Omental fat pad (tissue), 4 donors: Measurements from ENCODE around the gene ANKLE1. TPM values are rescaled to one million over a fixed set of nuclear protein-coding genes. Genes with fewer than 3 reads are reported as not detected.

Experiments
- ATAC-seq: fragments of 150-250 bp; one replicate; pipeline ENCODE4 v1.9.1; 2016; ENCODE audit warnings: mild to moderate bottlenecking, moderate library complexity; ENCODE audit not compliant: low FRiP score
- DNase-seq: peaks from one replicate; pipeline ENCODE4 v3.0.0-alpha.2; 2019; ENCODE audit warnings: low spot score
- total RNA-seq, 4 donors: library from RNA; depleted of rRNA; stranded (reverse); fragments of >200 nt; gene quantifications; one replicate each; pipeline ENCODE4 v1.1.0, GENCODE V29; 2016
- TF ChIP-seq, protein P1 (sequence below), 3 donors: fragments of 450-650 bp; IDR thresholded peaks; one replicate each; pipeline ENCODE4 v1.5.1; 2016 to 2017; ENCODE audit warnings: antibody characterized with exemption in 3 of 3, mild to moderate bottlenecking in 3 of 3, moderate library complexity in 2 of 3

Gene ANKLE1
- total RNA-seq, 4 donors from 2014 or later = 0.47 to 0.82 (median 0.52) TPM

DNA sequence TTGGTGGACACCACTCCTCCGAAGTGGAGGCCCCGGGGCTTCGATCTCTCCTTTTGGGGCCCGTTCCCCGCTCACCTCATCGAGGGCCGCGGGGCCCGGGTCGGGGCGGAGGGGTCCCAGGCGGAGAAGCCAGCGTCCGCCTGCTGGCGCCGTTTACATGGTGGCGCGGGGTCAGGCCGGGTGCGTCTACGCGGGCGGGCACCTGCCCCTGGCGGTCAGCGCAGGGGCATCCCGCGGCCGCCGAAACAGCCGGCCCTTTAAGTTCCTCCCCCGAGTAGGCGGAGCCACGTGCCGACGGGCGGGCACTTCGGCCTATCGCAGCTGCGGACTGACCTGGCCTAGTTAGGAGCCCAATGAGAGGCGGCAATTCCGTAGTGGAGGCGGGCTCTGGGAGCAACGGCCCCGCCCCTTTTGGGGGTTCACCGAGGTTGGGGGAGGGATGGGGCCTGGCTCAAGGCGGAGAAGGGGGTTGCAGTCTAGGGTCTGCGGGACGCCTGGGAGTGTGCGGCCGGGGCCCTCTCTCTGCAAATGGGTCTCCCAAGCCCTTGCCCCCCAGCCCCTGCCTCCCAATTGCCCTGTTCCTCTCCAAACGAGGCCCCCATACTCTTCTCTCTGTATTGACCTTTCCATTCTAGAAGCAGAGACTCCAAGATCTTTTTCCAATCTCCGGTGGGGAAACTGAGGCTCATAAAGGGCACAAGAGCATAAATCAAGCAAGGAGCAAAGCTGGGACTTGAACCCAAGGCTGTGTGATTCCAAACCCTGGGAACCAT, 21.7 kb downstream of the ANKLE1 start, which contains the start of gene ABHD8:
Gene ABHD8 (minus strand): TSS at position 259 of the 773 bp plus-strand sequence. CDS start 1,809 bp downstream, outside the sequence.
- ATAC-seq (peak; percentile 80), DNase-seq (peak; percentile 87)
- TF ChIP-seq, protein P1, sequence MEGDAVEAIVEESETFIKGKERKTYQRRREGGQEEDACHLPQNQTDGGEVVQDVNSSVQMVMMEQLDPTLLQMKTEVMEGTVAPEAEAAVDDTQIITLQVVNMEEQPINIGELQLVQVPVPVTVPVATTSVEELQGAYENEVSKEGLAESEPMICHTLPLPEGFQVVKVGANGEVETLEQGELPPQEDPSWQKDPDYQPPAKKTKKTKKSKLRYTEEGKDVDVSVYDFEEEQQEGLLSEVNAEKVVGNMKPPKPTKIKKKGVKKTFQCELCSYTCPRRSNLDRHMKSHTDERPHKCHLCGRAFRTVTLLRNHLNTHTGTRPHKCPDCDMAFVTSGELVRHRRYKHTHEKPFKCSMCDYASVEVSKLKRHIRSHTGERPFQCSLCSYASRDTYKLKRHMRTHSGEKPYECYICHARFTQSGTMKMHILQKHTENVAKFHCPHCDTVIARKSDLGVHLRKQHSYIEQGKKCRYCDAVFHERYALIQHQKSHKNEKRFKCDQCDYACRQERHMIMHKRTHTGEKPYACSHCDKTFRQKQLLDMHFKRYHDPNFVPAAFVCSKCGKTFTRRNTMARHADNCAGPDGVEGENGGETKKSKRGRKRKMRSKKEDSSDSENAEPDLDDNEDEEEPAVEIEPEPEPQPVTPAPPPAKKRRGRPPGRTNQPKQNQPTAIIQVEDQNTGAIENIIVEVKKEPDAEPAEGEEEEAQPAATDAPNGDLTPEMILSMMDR (IDR thresholded peaks at IDR 0.05) = no peak

DNA sequence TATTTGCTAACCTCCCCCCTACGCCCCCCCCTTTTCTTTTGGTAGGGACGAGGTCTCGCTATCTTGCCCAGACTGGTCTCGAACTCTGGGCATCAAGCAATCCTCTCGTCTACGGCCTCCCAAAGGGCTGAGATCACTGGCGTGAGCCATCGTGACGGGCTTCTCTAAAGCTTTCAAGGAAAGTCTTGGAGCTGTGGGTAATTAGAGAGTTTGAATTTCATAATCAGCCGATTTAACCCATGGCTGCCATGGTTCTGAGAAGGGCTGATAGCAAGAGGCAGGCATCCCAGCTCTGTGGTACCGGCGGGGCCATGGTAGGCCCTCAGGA, 22.2 kb downstream of the ANKLE1 start:
- ATAC-seq (no peak), DNase-seq (no peak)
- TF ChIP-seq, protein P1 (IDR thresholded peaks at IDR 0.05) = no peak

DNA sequence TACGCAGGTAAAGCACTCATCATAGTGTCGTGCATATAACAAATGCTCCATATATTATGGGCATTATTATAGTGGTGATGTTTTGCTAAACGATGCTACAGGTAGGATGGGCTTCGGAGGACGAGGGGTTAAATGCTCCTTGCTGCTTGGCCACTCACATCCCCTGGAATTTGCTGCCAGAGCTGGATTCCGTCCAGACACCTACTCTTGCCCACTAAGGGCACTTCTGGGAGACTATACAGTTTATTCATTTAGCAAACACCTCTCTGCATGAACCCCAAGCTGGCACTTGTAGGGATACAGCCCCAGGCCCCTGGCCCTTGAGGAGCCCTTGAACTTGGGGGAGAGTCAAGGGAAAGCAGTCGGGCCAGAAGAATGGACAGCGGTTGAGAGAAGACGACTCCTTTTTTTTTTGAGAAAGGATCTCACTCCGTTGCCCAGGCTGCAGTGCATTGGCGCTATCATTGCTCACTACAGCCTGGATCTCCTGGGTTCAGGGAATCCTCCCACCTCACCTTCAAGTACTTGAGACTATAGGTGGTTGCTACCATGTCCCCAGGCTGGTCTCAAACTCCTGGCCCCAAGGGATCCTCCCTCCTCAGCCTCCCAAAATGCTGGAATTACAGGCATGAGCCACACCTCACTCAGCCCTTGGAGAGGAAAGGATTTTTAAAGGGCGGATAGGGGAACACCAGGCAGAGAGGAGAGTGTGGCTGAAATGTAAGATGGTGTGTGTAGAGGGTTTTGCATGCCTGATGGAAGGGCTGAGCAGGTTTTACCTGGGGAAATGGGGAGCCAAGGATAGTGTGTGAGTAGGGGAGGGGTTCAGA, 22.9 kb downstream of the ANKLE1 start:
- no peak for ATAC-seq
- no peak for DNase-seq
- TF ChIP-seq, protein P1 (IDR thresholded peaks at IDR 0.05) = no peak

DNA sequence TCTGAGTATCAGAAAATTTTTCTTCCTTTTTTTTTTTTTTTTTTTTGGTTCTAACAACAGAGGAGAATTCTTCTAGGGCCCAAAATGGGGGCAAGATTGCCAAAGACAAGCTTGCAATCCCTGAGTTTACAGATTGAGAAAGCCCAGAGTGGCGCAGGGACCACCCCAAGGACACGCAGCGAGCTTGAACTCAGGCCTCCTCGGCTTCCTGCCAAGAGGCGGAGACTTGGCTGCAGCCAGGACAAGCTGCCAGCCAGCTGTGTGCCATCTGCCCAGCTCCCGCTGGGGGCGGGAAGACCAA, 23.5 kb downstream of the ANKLE1 start:
- DNase-seq = no peak
- no peak for ATAC-seq
- TF ChIP-seq, protein P1 (IDR thresholded peaks at IDR 0.05) = no peak

DNA sequence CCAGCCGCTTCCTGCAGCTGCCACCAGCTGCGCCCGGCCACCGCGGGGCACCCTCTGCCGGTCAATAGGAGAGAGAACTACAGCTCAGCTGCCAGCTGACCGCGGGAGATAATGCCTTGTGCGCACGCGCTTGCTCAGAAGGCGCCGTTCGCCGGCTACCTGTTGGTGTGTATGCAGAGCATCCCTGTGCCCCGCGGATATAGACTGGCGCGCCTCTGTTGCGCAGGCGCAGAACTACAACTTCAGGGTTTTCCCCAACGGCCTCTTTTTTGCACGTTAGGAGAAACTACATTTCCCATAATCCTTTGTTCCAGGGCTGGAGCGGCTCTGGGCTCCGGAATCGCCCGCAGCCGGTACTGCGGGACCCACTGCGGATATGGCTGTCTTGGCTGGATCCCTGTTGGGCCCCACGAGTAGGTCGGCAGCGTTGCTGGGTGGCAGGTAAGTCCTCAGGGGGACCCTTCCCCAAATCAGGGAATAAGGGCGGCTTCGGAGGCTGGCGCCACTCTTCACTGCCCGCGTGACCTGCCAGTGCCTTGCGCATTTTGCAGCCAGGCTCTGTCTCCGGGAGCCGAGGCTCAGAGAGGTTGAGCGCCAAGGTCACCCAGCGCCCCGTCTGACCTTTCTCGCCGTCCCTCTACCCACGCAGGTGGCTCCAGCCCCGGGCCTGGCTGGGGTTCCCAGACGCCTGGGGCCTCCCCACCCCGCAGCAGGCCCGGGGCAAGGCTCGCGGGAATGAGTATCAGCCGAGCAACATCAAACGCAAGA, 24.0 kb downstream of the ANKLE1 start, which contains the start of gene MRPL34:
Gene MRPL34 (plus strand): TSS at position 356 of the 768 bp plus-strand sequence. CDS start 21 bp downstream, at position 377.
- DNase-seq (peak; percentile 77), ATAC-seq (peak; percentile 80)
- TF ChIP-seq, protein P1 (IDR thresholded peaks at IDR 0.05) = peak in 1 of 3 donors; percentile 37

DNA sequence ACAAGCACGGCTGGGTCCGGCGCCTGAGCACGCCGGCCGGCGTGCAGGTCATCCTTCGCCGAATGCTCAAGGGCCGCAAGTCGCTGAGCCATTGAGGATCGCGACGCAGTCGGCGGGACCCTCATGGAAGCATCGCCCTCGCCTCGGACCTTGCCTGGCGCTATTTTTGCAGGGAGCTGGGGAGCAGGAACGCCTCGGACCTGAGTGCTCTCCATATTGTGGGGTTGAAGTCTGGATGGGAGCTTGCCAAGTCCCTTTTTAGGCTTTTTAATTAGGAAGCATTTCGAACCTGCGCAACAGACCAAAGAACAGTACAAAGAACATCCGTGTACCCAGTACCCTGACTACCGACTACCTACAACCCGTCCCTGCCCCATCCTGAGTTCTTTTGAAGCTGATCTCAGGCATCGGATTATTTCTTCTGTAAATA, 24.6 kb downstream of the ANKLE1 start:
- DNase-seq = no peak
- TF ChIP-seq, protein P1 (IDR thresholded peaks at IDR 0.05) = no peak
- no peak for ATAC-seq
